HEK293 (cell line): Measurements from ENCODE around the gene MT1B.

Experiments
- CTCF ChIA-PET: fragments of 350-600 bp; formaldehyde crosslinking; extraction: SDS; loops from one replicate; lab custom pipeline; 2021; ENCODE audit warnings: antibody characterized with exemption; lab: Yijun Ruan, JAX
- POLR2A ChIA-PET: fragments of 300-600 bp; formaldehyde crosslinking; extraction: SDS; loops from one replicate; lab custom pipeline; 2020; ENCODE audit warnings: antibody characterized with exemption, inconsistent platforms; lab: Yijun Ruan, JAX
- H3K27ac ChIP-seq: fragments of 200-500 bp; sonication (Bioruptor generic); 2 replicates; pipeline ENCODE4 v1.5.1; 2014; ENCODE audit warnings: low read depth, low read length, control low read depth, inconsistent platforms; ENCODE audit errors: extremely low read depth
- H3K36me3 ChIP-seq, 2 experiments: fragments of 200-500 bp in 1 of 2; sonication (Bioruptor generic) in 1 of 2; 1 replicate in 1 of 2; 2 replicates in 1 of 2; pipeline ENCODE4 v1.5.1; 2014 to 2017; ENCODE audit warnings: inconsistent platforms in 2 of 2, low read length in 2 of 2; ENCODE audit not compliant: control insufficient read depth in 2 of 2, insufficient read depth in 1 of 2
- H3K4me1 ChIP-seq: fragments of 200-500 bp; sonication (Bioruptor generic); 2 replicates; pipeline ENCODE4 v1.5.1; 2014; ENCODE audit warnings: mild to moderate bottlenecking, low read length, inconsistent platforms; ENCODE audit not compliant: control insufficient read depth, insufficient read depth
- H3K4me3 ChIP-seq: 2 replicates; pipeline ENCODE4 v1.5.1; 2011; ENCODE audit warnings: low read depth, mild to moderate bottlenecking, control low read depth, low read length, moderate library complexity
- H3K9me3 ChIP-seq: fragments of 200-500 bp; sonication (Bioruptor generic); 2 replicates; pipeline ENCODE4 v1.5.1; 2014; ENCODE audit warnings: low read depth, low read length, inconsistent platforms; ENCODE audit not compliant: control insufficient read depth, insufficient read depth
- FEZF1 ChIP-seq: fragments of 450-650 bp; formaldehyde crosslinking; IDR thresholded peaks from 2 replicates; pipeline ENCODE4 v1.5.1; 2016; ENCODE audit warnings: missing biosample characterization, missing genetic modification characterization
- MZF1 ChIP-seq: fragments of 450-650 bp; formaldehyde crosslinking; IDR thresholded peaks from 2 replicates; pipeline ENCODE4 v1.5.1; 2017; ENCODE audit warnings: missing biosample characterization, missing genetic modification characterization, borderline replicate concordance
- OSR2 ChIP-seq: fragments of 450-650 bp; formaldehyde crosslinking; IDR thresholded peaks from 2 replicates; pipeline ENCODE4 v1.5.1; 2016; ENCODE audit warnings: missing biosample characterization, missing genetic modification characterization
- PRDM1 ChIP-seq: fragments of 450-650 bp; formaldehyde crosslinking; IDR thresholded peaks from 2 replicates; pipeline ENCODE4; 2016; ENCODE audit warnings: missing biosample characterization, missing genetic modification characterization
- WT1 ChIP-seq: fragments of 450-650 bp; formaldehyde crosslinking; IDR thresholded peaks from 2 replicates; pipeline ENCODE4 v1.5.1; 2016; ENCODE audit warnings: missing biosample characterization, missing genetic modification characterization
- ZBTB17 ChIP-seq: fragments of 450-650 bp; formaldehyde crosslinking; IDR thresholded peaks from 2 replicates; pipeline ENCODE4 v1.5.1; 2016; ENCODE audit warnings: missing biosample characterization, missing genetic modification characterization
- ZBTB21 ChIP-seq: fragments of 450-650 bp; formaldehyde crosslinking; IDR thresholded peaks from 2 replicates; pipeline ENCODE4 v1.5.1; 2017; ENCODE audit warnings: missing biosample characterization, missing genetic modification characterization
- ZBTB44 ChIP-seq: fragments of 450-650 bp; IDR thresholded peaks from 2 replicates; pipeline ENCODE4 v1.5.1; 2018; ENCODE audit warnings: missing biosample characterization, mild to moderate bottlenecking, missing genetic modification characterization
- ZBTB48 ChIP-seq: fragments of 450-650 bp; formaldehyde crosslinking; IDR thresholded peaks from 2 replicates; pipeline ENCODE4 v1.5.1; 2016; ENCODE audit warnings: missing biosample characterization, missing genetic modification characterization
- ZBTB8A ChIP-seq: fragments of 450-650 bp; formaldehyde crosslinking; IDR thresholded peaks from 2 replicates; pipeline ENCODE4 v1.5.1; 2016; ENCODE audit warnings: missing biosample characterization, missing genetic modification characterization
- ZFP41 ChIP-seq: fragments of 450-650 bp; formaldehyde crosslinking; IDR thresholded peaks from 2 replicates; pipeline ENCODE4 v1.5.1; 2016; ENCODE audit warnings: missing biosample characterization, missing genetic modification characterization, borderline replicate concordance
- ZNF155 ChIP-seq: fragments of 450-650 bp; formaldehyde crosslinking; IDR thresholded peaks from 2 replicates; pipeline ENCODE4 v1.5.1; 2016; ENCODE audit warnings: missing biosample characterization, missing genetic modification characterization
- ZNF311 ChIP-seq: fragments of 450-650 bp; formaldehyde crosslinking; IDR thresholded peaks from 2 replicates; pipeline ENCODE4 v1.5.1; 2017; ENCODE audit warnings: missing biosample characterization, missing genetic modification characterization, borderline replicate concordance
- ZNF335 ChIP-seq: fragments of 450-650 bp; formaldehyde crosslinking; conservative IDR thresholded peaks from 2 replicates; pipeline ENCODE4 v1.5.1; 2016; ENCODE audit warnings: missing biosample characterization, missing genetic modification characterization
- ZNF366 ChIP-seq: fragments of 450-650 bp; formaldehyde crosslinking; conservative IDR thresholded peaks from 2 replicates; pipeline ENCODE4 v1.5.1; 2016; ENCODE audit warnings: missing biosample characterization, missing genetic modification characterization
- ZNF514 ChIP-seq: fragments of 450-650 bp; formaldehyde crosslinking; IDR thresholded peaks from 2 replicates; pipeline ENCODE4 v1.5.1; 2016; ENCODE audit warnings: missing biosample characterization, missing genetic modification characterization
- ZNF561 ChIP-seq: fragments of 450-650 bp; IDR thresholded peaks from 2 replicates; pipeline ENCODE4 v1.5.1; 2018; ENCODE audit warnings: missing biosample characterization, missing genetic modification characterization, borderline replicate concordance
- ZNF600 ChIP-seq: fragments of 450-650 bp; formaldehyde crosslinking; IDR thresholded peaks from 2 replicates; pipeline ENCODE4 v1.5.1; 2016; ENCODE audit warnings: missing biosample characterization, missing genetic modification characterization
- ZNF623 ChIP-seq: fragments of 450-650 bp; formaldehyde crosslinking; IDR thresholded peaks from 2 replicates; pipeline ENCODE4 v1.5.1; 2016; ENCODE audit warnings: missing biosample characterization, missing genetic modification characterization
- ZNF660 ChIP-seq: fragments of 450-650 bp; IDR thresholded peaks from 2 replicates; pipeline ENCODE4 v1.5.1; 2018; ENCODE audit warnings: missing biosample characterization, mild to moderate bottlenecking, missing genetic modification characterization
- ZNF670 ChIP-seq: fragments of 450-650 bp; formaldehyde crosslinking; IDR thresholded peaks from 2 replicates; pipeline ENCODE4 v1.5.1; 2016; ENCODE audit warnings: missing biosample characterization, missing genetic modification characterization, low read depth
- TF ChIP-seq, protein P1 (sequence below): fragments of 450-650 bp; formaldehyde crosslinking; IDR thresholded peaks from 2 replicates; pipeline ENCODE4 v1.5.1; 2017; ENCODE audit warnings: missing biosample characterization, missing genetic modification characterization
- TF ChIP-seq, protein P2 (sequence below): fragments of 450-650 bp; formaldehyde crosslinking; IDR thresholded peaks from 2 replicates; pipeline ENCODE4 v1.5.1; 2016; ENCODE audit warnings: missing biosample characterization, missing genetic modification characterization
- TF ChIP-seq, protein P3 (sequence below): fragments of 450-650 bp; formaldehyde crosslinking; IDR thresholded peaks from 2 replicates; pipeline ENCODE4 v1.5.1; 2016; ENCODE audit warnings: missing biosample characterization, missing genetic modification characterization, borderline replicate concordance

MT1B gene

GRCh38 chr16:56609463-56609921 lies 42.2 kb upstream of the MT1B start (continued):
- TF ChIP-seq, protein P1, sequence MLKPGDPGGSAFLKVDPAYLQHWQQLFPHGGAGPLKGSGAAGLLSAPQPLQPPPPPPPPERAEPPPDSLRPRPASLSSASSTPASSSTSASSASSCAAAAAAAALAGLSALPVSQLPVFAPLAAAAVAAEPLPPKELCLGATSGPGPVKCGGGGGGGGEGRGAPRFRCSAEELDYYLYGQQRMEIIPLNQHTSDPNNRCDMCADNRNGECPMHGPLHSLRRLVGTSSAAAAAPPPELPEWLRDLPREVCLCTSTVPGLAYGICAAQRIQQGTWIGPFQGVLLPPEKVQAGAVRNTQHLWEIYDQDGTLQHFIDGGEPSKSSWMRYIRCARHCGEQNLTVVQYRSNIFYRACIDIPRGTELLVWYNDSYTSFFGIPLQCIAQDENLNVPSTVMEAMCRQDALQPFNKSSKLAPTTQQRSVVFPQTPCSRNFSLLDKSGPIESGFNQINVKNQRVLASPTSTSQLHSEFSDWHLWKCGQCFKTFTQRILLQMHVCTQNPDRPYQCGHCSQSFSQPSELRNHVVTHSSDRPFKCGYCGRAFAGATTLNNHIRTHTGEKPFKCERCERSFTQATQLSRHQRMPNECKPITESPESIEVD (tag by site-specific recombination), result 0 out of 2 replicates have a peak, but pooled peaks have one; percentile 8
- peak; percentile 15; the same call in 1 of the 2 replicates for TF ChIP-seq ZNF600
- TF ChIP-seq, protein P2, sequence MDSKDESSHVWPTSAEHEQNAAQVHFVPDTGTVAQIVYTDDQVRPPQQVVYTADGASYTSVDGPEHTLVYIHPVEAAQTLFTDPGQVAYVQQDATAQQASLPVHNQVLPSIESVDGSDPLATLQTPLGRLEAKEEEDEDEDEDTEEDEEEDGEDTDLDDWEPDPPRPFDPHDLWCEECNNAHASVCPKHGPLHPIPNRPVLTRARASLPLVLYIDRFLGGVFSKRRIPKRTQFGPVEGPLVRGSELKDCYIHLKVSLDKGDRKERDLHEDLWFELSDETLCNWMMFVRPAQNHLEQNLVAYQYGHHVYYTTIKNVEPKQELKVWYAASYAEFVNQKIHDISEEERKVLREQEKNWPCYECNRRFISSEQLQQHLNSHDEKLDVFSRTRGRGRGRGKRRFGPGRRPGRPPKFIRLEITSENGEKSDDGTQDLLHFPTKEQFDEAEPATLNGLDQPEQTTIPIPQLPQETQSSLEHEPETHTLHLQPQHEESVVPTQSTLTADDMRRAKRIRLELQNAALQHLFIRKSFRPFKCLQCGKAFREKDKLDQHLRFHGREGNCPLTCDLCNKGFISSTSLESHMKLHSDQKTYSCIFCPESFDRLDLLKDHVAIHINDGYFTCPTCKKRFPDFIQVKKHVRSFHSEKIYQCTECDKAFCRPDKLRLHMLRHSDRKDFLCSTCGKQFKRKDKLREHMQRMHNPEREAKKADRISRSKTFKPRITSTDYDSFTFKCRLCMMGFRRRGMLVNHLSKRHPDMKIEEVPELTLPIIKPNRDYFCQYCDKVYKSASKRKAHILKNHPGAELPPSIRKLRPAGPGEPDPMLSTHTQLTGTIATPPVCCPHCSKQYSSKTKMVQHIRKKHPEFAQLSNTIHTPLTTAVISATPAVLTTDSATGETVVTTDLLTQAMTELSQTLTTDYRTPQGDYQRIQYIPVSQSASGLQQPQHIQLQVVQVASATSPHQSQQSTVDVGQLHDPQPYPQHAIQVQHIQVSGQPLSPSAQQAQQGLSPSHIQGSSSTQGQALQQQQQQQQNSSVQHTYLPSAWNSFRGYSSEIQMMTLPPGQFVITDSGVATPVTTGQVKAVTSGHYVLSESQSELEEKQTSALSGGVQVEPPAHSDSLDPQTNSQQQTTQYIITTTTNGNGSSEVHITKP (tag by site-specific recombination), result peak; percentile 29; the same call in 1 of the 2 replicates
- TF ChIP-seq ZNF660, result no peak; the same call in 1 of the 2 replicates
- TF ChIP-seq ZBTB8A (tag by site-specific recombination), result 0 out of 2 replicates have a peak, but pooled peaks have one; percentile 5
- TF ChIP-seq ZBTB17 (tag by site-specific recombination), result peak; percentile 51
- TF ChIP-seq OSR2 (tag by site-specific recombination), result peak; percentile 95
- no peak for TF ChIP-seq ZNF155 (tag by site-specific recombination)
- peak; percentile 99 for TF ChIP-seq MZF1 (tag by site-specific recombination)
- peak; percentile 99 for TF ChIP-seq PRDM1 (tag by site-specific recombination)
- TF ChIP-seq ZBTB48, result no peak
- 0 out of 2 replicates have a peak, but pooled peaks have one; percentile 34 for TF ChIP-seq ZNF561 (tag by site-specific recombination)
- TF ChIP-seq ZBTB44 (tag by site-specific recombination), result peak; percentile 73
- peak; percentile 14; the same call in 1 of the 2 replicates for TF ChIP-seq FEZF1
- TF ChIP-seq ZNF366 (tag by site-specific recombination), result peak; percentile 15; the same call in 1 of the 2 replicates
- peak; percentile 54 for TF ChIP-seq ZNF335 (tag by site-specific recombination)
- TF ChIP-seq WT1 (tag by site-specific recombination), result no peak
- no peak; the same call in 1 of the 2 replicates for TF ChIP-seq ZNF623 (tag by site-specific recombination)

GRCh38 chr16:56610017-56610608 lies 41.6 kb upstream of the MT1B start:
- H3K4me3 ChIP-seq, result no peak overlapping the region; the same call in 1 of the 2 replicates
- POLR2A ChIA-PET, result interaction anchor here (0.7 to 1.6 kb wide), 3 partner anchors 8 to 51 kb away, joined by 3 to 5 read pairs (median 5); partner anchors contain the start of gene MT1E
- TF ChIP-seq, protein P3, sequence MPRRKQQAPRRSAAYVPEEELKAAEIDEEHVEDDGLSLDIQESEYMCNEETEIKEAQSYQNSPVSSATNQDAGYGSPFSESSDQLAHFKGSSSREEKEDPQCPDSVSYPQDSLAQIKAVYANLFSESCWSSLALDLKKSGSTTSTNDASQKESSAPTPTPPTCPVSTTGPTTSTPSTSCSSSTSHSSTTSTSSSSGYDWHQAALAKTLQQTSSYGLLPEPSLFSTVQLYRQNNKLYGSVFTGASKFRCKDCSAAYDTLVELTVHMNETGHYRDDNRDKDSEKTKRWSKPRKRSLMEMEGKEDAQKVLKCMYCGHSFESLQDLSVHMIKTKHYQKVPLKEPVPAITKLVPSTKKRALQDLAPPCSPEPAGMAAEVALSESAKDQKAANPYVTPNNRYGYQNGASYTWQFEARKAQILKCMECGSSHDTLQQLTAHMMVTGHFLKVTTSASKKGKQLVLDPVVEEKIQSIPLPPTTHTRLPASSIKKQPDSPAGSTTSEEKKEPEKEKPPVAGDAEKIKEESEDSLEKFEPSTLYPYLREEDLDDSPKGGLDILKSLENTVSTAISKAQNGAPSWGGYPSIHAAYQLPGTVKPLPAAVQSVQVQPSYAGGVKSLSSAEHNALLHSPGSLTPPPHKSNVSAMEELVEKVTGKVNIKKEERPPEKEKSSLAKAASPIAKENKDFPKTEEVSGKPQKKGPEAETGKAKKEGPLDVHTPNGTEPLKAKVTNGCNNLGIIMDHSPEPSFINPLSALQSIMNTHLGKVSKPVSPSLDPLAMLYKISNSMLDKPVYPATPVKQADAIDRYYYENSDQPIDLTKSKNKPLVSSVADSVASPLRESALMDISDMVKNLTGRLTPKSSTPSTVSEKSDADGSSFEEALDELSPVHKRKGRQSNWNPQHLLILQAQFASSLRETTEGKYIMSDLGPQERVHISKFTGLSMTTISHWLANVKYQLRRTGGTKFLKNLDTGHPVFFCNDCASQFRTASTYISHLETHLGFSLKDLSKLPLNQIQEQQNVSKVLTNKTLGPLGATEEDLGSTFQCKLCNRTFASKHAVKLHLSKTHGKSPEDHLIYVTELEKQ (tag by site-specific recombination), result no peak
- TF ChIP-seq ZNF514 (tag by site-specific recombination) (no peak), ZBTB8A (tag by site-specific recombination) (no peak), ZNF670 (tag by site-specific recombination) (no peak), ZNF311 (tag by site-specific recombination) (no peak), PRDM1 (tag by site-specific recombination) (no peak), ZBTB21 (peak; percentile 46), ZFP41 (no peak)

More at GRCh38 chr16:56610017-56610608, 41.6 kb upstream of the MT1B start:
- H3K9me3 ChIP-seq, result no peaks in the 10 kb centered on the region
- H3K4me1 ChIP-seq, result peaks cover 3% of the 10 kb centered on the region; the same call in 1 of the 2 replicates
- CTCF ChIA-PET, result interaction anchor here (0.6 to 1.0 kb wide), 2 partner anchors 18 to 24 kb away, joined by 3 read pairs; no protein-coding TSS in a partner anchor
- H3K36me3 ChIP-seq, result no peaks in the 10 kb centered on the region
- H3K27ac ChIP-seq, result no peak overlapping the region
